VCaP (cell line): ENCODE data around the gene HPS1.

ENCODE experiments used
- H3K27ac ChIP-seq: fragments of 450-650 bp; 2 replicates; pipeline ENCODE4 v1.5.1; 2017
- CTCF ChIP-seq: fragments of 450-650 bp; conservative IDR thresholded peaks from 2 replicates; pipeline ENCODE4 v1.5.1; 2017; ENCODE audit warnings: mild to moderate bottlenecking, moderate library complexity

Gene HPS1

GRCh38 chr10:98463016-98463415, 16.3 kb upstream of the HPS1 start:
- H3K27ac ChIP-seq: no peak overlapping the region
- TF ChIP-seq CTCF: no peak

- no peak overlapping the region for H3K27ac ChIP-seq
- TF ChIP-seq CTCF: no peak
These were observed 14.7 kb upstream of the HPS1 start for GRCh38 chr10:98461500-98461842.

GRCh38 chr10:98460837-98461499, 14.2 kb upstream of the HPS1 start:
- no peak for TF ChIP-seq CTCF
- H3K27ac ChIP-seq: no peak overlapping the region

- no peak for TF ChIP-seq CTCF
- H3K27ac ChIP-seq: no peak overlapping the region
These were observed 12.4 kb upstream of the HPS1 start for GRCh38 chr10:98458809-98459784.

- H3K27ac ChIP-seq: no peak overlapping the region
These were observed 11.0 kb upstream of the HPS1 start for GRCh38 chr10:98457721-98458120.

GRCh38 chr10:98456686-98457482, 10.1 kb upstream of the HPS1 start:
- no peak for TF ChIP-seq CTCF
- no peak overlapping the region for H3K27ac ChIP-seq

More at GRCh38 chr10:98457721-98458120, 11.0 kb upstream of the HPS1 start:
- TF ChIP-seq CTCF: no peak
